ENCODE results near the gene CDYL2.

GRCh38 chr16:80788027-80788426 is 16.4 kb downstream of the CDYL2 start:
- TF ChIP-seq RAD21 (IDR thresholded peaks at IDR 0.05) (no peak), HNF4A (conservative IDR thresholded peaks at IDR 0.05) (no peak), TAF1 (conservative IDR thresholded peaks at IDR 0.05) (no peak)
- TF ChIP-seq, protein P1, sequence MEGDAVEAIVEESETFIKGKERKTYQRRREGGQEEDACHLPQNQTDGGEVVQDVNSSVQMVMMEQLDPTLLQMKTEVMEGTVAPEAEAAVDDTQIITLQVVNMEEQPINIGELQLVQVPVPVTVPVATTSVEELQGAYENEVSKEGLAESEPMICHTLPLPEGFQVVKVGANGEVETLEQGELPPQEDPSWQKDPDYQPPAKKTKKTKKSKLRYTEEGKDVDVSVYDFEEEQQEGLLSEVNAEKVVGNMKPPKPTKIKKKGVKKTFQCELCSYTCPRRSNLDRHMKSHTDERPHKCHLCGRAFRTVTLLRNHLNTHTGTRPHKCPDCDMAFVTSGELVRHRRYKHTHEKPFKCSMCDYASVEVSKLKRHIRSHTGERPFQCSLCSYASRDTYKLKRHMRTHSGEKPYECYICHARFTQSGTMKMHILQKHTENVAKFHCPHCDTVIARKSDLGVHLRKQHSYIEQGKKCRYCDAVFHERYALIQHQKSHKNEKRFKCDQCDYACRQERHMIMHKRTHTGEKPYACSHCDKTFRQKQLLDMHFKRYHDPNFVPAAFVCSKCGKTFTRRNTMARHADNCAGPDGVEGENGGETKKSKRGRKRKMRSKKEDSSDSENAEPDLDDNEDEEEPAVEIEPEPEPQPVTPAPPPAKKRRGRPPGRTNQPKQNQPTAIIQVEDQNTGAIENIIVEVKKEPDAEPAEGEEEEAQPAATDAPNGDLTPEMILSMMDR (IDR thresholded peaks at IDR 0.05; ENCODE audit: low read depth, low read length, missing input control): no peak
- TF ChIP-seq, protein P2, sequence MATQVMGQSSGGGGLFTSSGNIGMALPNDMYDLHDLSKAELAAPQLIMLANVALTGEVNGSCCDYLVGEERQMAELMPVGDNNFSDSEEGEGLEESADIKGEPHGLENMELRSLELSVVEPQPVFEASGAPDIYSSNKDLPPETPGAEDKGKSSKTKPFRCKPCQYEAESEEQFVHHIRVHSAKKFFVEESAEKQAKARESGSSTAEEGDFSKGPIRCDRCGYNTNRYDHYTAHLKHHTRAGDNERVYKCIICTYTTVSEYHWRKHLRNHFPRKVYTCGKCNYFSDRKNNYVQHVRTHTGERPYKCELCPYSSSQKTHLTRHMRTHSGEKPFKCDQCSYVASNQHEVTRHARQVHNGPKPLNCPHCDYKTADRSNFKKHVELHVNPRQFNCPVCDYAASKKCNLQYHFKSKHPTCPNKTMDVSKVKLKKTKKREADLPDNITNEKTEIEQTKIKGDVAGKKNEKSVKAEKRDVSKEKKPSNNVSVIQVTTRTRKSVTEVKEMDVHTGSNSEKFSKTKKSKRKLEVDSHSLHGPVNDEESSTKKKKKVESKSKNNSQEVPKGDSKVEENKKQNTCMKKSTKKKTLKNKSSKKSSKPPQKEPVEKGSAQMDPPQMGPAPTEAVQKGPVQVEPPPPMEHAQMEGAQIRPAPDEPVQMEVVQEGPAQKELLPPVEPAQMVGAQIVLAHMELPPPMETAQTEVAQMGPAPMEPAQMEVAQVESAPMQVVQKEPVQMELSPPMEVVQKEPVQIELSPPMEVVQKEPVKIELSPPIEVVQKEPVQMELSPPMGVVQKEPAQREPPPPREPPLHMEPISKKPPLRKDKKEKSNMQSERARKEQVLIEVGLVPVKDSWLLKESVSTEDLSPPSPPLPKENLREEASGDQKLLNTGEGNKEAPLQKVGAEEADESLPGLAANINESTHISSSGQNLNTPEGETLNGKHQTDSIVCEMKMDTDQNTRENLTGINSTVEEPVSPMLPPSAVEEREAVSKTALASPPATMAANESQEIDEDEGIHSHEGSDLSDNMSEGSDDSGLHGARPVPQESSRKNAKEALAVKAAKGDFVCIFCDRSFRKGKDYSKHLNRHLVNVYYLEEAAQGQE (IDR thresholded peaks at IDR 0.05): no peak

All from liver (tissue), 3 donors.